Measurements from ENCODE around the gene SH2D1B. TPM values are rescaled to one million over a fixed set of nuclear protein-coding genes. Genes with fewer than 3 reads are reported as not detected.

Gene SH2D1B
- total RNA-seq, 2 donors from 2014 or later: 0.14 to 0.69 TPM

DNA sequence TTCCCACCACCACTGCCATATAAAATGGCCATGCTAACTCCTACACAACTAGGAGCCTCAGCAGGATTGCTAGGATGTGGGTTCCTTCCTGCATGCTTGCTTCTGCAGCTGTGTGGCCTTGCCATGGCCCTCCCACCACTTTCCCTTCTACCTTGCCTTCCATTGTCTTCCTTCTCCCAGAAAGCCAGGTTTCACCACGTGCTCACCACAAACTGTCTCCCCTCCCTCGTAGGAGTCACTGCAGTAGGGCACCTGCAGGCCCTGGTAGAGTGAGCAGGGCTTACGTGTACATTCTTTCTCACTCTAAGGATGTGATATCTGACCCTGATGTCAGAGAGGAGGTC lies 26.7 kb downstream of the SH2D1B start:
- no peak for DNase-seq (ENCODE audit: low spot score)
- intact Hi-C loops (cut with DNase I): loop anchor here in 1 of 2 donors (10.0 kb wide), 1 partner anchor 330 kb away; no protein-coding TSS in a partner anchor

DNA sequence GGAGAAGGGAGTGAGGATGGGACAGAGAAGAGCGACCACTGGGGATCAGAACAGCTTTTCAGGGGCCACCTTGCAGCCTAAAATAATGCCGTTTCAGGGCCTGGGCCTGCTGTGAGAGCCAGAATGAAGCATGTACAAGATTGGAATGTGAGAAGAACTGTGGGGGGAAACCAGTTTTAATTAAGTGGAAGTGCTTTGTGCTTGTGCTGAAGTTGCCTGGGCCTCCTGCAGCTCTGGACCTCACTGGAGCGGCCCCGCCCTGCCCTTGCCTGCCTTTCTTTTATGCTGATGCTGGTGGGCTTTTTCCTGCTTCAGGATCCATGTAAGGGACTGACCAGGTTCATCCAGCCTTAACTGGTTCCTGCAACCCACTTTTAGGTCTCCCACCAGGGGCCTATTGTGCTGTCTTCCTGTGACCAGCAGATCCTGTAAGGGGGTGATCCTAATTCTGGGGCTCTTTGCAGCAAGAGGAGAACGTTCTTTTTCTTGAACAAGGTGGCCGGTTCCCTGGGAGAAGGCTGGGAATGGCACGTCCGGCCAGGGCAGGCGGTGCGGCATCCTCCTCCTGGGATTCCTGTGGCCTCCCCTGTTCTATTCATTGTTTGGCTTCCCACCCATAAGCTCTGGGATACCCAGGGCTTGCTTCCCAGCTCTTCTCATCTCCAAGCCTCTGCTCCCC lies 27.2 kb downstream of the SH2D1B start:
- DNase-seq (ENCODE audit: low spot score): no peak

DNA sequence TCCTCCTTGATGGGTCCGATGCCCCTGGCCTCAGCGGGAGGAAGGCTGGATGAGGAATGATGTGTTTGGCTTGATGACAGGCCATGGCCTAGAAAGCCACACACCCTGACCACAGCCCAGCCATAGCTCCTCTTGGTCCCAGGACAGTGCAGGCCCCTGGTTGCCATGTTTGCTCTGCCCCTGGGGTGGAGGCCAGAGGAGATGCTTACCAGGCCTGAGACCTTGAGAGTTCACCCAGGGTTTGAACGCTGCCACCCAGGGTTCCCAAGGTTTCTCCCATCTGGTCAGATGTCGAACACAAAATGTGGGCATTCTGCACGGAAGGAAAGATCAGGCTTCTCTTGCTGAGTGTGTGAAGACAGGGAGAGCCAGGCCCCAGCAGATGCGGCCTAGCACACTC lies 27.8 kb downstream of the SH2D1B start:
- no peak for DNase-seq (ENCODE audit: low spot score)
- intact Hi-C loops (cut with DNase I): loop anchor here in 1 of 2 donors (10.0 kb wide), 1 partner anchor 329 kb away; no protein-coding TSS in a partner anchor

More for the DNA sequence above, 27.2 kb downstream of the SH2D1B start:
- intact Hi-C loops (cut with DNase I): loop anchor here in 1 of 2 donors (10.0 kb wide), 1 partner anchor 330 kb away; no protein-coding TSS in a partner anchor

DNA sequence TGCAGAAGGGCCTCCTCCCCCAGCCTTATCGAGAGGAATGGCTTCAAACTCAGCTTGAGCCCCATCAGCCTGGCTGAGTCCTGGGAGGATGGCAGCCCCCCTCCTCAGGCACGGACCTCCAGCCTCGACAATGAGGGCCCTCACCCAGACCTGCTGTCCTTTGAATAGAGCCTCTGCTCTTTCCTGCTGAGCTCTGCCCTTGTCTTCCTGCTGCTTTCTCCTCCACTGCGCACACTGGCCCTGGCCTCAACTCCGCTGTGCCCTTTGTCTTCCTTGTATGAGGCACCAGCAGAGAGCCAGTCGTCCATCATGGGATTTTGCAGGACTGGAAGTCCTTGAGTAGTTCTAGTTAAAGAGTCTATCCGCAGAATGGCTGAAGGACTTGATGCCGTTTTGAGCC lies 28.4 kb downstream of the SH2D1B start:
- intact Hi-C loops (cut with DNase I): loop anchor here in 1 of 2 donors (10.0 kb wide), 1 partner anchor 329 kb away; no protein-coding TSS in a partner anchor
- no peak for DNase-seq (ENCODE audit: low spot score)

DNA sequence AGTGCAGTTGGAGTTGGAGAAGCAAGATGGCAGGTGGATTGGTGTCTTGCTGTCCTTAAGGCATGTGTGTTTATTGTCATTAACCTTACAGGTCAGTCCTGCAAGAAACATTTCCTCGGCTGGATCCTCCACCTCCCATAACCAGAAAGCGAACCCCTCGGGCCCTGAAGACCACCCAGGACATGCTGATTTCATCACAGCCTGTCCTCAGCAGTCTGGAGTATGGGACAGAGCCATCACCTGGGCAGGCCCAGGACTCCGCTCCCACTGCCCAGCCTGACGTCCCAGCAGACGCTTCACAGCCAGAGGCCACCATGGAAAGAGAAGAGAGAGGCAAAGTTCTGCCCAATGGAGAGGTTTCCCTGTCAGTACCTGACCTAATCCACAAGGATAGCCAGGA lies 28.8 kb downstream of the SH2D1B start:
- intact Hi-C loops (cut with DNase I): loop anchor here in 1 of 2 donors (10.0 kb wide), 1 partner anchor 328 kb away; no protein-coding TSS in a partner anchor
- no peak for DNase-seq (ENCODE audit: low spot score)

DNA sequence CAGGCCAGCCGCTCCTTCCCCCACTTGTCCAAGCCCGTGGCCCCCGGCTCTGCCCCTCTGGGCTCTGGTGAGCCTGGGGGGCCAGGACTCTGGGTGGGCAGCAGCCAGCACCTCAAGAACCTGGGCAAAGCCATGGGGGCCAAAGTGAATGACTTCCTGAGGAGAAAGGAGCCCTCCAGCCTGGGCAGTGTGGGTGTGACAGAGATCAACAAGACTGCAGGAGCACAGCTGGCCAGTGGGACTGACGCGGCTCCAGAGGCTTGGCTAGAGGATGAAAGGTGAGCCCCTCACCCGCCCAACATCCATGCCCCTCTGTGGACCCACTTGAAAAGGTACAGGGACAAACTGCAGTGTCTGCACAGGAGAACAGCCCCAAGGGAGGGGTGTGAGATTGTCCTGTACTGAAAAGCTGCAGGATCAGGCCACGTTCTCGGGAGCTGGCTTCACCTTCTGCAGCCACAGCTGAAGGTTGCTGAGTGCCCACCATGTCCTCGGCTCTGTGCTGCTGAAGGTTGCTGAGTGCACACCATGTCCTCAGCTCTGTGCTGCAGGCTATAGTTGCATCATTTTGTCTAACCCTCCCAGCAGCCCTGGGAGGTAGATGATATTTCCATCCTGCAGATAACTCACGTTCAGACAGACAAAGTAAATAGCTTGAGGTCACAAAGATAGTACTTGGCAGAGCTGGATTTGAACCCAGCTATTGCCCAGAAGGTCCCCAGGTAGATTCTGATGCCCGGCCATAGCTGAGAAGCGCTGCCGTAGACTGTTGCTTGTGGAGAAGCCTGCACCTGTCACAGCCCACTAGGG lies 29.8 kb downstream of the SH2D1B start:
- intact Hi-C loops (cut with DNase I): loop anchor here in 1 of 2 donors (10.0 kb wide), 1 partner anchor 327 kb away; no protein-coding TSS in a partner anchor
- no peak for DNase-seq (ENCODE audit: low spot score)

DNA sequence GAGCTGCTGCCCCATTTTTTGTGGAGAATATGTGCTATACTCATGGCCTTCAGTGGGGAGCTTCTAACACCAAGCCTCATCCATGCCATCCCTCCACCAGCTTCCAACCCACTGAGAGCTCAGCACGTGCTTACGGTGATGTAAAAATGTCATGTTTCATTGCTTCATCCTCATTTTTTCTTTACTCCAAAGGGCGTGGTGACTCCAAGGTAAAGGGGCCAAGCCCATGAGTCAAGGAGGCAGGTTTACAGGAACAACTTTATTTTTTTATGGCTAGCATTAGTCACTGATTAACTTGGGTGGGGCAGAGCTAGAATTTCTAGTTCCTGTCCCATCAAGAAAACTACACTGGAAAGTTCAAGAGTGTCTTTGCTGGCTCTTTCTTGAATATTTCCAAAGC lies 30.6 kb downstream of the SH2D1B start, which contains the start of gene C1orf226:
Gene C1orf226, plus strand, starts transcription at position 346 of the 400 bp plus-strand sequence. CDS start 174 bp downstream, outside the sequence.
- no peak for DNase-seq (ENCODE audit: low spot score)
- intact Hi-C loops (cut with DNase I): loop anchor here in 1 of 2 donors (10.0 kb wide), 1 partner anchor 327 kb away; no protein-coding TSS in a partner anchor

DNA sequence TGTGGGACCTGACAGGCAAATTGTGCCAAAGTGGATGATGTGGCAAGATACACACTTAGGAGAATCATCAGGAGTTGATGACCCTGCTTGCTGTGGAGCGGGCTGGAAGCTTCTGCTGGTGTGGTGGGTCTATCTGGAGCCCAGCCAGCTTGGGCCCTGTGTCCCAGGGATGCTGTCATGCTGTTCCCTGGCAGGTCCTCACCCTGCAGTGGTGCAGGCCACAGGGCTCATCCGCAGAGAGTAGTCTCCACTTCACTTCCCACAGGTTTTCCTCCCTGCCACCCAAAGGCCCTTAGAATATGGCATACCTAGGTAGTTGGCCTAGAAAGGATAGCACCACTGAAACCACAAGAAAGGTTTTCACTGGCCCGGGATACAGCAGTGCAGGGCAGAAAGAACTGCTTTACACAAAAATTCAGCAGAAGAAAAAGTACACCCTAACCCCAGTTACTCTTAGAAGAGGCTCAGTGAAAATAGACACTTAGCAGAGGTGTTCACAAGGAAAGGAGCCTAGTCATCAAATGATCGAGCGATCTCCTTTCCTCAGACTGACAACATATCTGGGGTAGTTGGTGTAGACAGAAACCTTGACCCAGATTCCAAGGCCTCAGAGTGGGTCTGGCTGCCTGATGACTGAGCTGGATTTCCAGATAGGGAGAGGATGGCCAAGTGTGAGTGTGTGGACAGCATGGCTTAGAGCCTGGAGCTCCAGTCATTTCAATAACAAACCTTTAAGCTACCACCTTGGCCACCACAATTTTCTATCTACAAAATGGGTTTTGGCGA lies 31.7 kb downstream of the SH2D1B start:
- no peak for DNase-seq (ENCODE audit: low spot score)
- intact Hi-C loops (cut with DNase I): loop anchor here in 1 of 2 donors (10.0 kb wide), 1 partner anchor 325 kb away; no protein-coding TSS in a partner anchor

DNA sequence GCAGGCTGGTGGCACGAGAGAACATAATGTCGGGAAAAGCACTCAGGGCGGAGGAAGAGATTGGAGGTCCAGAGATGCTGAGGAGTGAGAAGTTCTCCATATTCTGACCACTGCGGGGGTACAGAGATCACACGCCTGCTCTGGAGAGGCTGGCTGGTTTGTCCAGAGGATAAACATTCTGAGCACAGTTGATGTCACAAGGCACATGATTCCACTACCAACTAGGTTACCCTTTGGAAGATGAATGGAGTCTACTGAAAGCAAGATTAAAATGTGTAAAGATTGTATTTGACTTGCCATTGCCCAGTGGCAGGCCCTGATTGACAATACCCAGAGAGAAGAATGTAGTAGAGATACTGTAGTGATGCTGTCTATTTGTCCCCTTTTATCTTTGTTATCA lies 35.2 kb downstream of the SH2D1B start, which contains the start of gene SPATA46:
Gene SPATA46, minus strand, starts transcription at position 164 of the 400 bp plus-strand sequence. Its CDS starts 64 bp downstream, at position 100.
- intact Hi-C loops (cut with DNase I): no loop called here
- DNase-seq (ENCODE audit: low spot score): no peak

DNA sequence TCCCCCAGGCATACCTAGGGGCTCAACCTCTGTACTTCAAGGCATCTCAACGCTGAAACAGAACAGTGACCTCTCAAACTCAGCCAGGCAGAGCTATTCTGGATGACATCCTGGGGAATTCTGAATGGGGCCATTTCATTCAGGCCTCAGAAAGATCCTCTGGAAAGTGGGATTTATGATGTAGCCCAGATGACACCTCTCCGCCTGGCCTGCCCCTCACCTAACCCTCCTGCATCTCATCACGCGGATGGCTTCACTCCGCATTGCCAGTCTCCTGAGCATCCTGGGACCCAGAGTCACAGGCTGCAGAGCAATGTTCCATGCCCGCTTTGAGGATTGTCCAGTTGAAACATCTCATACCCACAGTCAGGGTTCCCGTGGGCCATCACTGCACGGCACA lies 36.5 kb downstream of the SH2D1B start:
- DNase-seq (ENCODE audit: low spot score): no peak
- intact Hi-C loops (cut with DNase I): no loop called here

DNA sequence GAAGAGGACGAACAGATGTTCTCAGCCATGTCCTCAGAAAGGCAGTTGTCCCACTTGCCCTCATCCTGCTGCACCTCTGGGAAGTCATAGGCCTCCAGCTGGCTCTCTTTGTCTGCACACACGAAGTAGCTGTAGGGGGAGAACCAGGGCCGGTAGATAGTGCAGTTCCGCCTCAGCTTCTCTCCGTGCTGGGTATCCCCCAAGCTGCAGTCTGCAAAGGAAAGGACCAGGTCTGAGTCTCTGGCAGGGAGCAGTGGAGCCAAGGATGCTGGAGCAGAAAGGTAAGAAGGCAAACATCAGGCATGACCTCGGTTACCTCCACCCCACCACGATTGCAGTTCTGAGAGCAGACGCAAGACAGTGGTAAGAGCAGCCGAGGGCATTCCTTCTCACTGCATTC lies 37.5 kb downstream of the SH2D1B start:
- intact Hi-C loops (cut with DNase I): no loop called here
- no peak for DNase-seq (ENCODE audit: low spot score)

DNA sequence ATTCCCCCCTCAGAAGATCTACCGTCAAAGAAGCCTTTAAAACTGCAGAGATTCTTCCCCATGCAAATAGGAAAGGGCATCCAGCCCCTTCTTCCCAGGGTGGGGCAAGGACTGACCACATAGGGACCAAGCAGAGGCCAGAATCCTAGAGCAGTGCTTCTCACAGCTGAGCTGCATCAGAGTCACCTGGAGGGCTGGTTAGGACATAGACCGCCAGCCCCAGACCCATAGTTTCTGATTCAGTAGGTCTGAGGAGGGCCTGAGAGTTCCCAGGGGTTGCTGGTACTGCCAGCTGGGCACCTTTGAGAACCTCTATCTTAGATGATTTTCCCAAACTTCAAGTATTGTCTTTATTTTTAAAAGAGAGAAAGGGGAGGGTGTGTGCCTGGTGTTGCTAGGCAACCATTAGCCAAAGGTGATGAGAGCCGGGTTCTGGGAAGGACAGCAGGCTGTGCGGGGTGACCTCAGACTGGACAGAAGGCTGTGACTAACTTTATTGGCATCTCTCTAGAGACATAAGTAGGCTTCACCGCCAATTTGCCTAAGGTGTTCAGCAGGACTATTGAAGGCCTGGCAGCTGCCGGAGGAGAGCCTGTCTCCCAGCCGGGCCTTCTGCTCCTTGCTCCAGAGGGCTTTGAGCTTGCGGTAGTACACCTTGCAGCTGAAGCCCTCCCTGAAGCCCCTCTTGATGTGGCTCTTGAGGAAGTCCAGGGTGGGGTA lies 38.2 kb downstream of the SH2D1B start:
- intact Hi-C loops (cut with DNase I): no loop called here
- DNase-seq (ENCODE audit: low spot score): no peak

DNA sequence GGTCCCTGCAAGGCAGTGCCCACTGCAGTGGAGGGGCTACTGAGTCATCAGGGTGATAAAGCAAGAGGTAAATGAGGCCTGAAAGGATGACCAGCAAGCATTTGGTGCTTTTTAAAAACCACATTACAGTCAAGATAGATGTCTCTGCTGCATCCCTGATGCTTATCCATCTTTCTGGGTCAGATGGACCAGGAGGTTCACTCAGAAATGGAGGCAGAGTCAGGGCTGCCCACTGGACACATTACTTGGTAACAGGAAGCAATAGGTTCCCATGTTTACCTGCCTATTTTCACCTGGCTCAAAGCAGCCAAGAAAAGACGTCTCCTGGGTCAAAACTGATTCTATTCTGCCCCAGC lies 38.9 kb downstream of the SH2D1B start:
- intact Hi-C loops (cut with DNase I): no loop called here
- DNase-seq (ENCODE audit: low spot score): no peak

DNA sequence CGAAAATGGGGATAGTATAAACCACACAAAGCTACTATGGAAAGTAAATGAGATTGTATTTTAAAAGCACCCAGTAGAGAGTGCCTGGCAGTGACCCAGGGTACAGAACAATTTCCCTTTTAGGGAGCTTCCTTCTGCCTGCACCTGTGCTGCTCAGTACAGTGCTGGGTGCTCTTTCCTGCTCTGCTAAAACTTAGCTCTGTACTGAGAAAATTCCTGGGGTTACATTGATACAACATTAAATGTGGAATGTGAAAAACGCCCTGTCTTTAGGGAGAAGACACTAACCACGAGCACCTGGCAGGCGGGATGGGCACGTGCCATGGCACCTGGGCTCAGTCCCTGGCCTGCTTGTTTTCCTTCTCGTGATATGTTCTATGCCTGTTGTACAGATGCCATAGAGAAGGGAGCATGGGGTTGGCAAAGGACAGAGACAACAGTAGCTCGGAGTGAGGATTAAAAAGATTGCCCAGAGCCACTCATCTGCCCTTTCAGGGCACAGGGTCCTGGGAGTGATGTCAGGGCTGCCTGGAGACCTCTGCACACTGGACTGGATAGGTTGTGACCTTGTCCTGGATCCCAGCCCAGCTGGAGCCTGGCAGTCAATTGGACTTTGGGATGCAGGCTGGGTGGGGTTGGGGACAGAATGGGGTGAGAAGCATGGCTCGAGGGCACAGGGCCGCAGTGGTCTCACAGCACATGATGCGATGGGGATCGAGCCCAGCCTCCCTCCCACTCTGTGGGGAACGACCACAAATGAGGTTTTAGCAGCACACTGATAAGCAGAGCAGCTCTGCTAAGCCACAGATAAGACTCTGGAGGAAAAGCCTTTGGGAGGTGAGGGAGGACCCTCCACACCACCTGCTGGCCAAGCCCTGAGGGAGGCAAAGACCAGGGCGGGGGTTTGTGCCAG lies 39.5 kb downstream of the SH2D1B start:
- no peak for DNase-seq (ENCODE audit: low spot score)
- intact Hi-C loops (cut with DNase I): no loop called here

DNA sequence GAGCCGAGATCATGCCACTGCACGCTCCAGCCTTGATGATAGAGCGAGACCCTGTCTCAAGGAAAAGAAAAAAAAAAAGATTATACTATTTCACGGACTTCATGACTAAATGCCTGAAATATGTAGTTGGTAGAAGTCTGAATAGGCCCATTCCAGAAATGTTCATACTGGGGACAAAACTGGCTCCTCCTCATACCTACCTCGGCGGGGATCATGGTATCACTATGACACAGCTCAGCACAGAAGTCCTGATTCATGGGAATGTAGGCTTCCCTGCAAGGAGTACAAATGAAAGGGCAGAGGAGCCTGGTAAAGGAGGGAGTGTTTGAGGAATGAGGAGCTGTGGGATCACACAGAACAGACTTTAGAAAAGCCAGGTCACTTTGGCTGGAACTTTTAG lies 40.3 kb downstream of the SH2D1B start:
- DNase-seq (ENCODE audit: low spot score): no peak
- intact Hi-C loops (cut with DNase I): no loop called here

DNA sequence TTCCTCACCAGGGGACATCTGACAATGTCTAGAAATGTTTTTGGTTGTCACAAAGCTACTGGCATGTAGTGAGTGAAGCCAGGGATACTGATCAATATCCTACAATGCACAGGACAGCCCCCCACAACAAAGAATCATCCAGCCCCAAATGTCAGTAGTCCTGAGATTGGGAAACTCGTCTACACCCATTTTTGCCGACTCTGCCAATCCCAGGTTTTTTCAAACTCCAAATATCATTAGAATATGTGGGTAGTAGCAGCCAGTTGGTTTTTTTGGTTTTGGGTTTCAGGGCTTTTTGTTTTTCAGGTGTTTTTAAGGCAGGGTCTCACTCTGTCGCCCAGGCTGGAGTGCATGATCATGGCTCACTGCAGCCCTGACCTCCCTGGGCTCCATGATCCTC lies 41.2 kb downstream of the SH2D1B start:
- intact Hi-C loops (cut with DNase I): no loop called here
- DNase-seq (ENCODE audit: low spot score): no peak

DNA sequence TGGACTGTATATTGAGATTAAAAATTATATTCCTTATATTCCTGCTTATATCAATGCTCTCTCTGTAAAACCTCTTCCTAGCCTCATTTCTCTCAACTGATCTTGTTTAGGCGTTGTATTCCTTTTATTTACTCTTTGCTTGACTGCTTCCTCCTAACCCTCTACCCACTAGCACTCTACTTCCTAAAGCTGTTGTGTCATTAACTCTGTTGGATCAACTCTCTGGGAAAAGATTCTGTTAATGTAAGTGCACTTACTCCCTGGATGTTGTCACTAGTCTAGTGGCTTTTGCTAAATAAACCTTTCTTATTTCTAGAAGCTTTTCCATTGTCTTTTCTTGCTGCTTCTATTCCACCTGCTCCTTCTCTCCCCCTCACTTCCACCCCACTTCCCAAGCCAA lies 41.8 kb downstream of the SH2D1B start:
- DNase-seq (ENCODE audit: low spot score): no peak
- intact Hi-C loops (cut with DNase I): no loop called here

DNA sequence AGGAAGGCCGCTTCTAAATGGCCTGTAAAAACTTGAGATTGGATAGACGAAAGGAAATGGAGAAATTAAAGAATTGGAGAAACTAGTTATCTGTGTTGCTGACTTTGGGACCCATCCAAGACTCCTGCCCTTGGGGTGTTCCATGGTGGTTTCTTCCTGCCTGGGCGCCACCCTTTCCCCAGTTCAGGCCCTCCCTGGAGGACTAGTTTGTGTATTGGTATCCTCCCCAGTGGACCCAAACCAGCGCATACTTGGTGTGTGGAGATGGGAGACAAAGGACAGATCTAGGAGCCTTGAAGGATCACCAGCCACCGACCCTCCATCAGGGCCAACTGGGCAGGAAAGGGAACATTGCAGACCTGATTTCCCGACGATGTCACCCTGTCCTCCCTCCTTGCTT lies 42.4 kb downstream of the SH2D1B start:
- no peak for DNase-seq (ENCODE audit: low spot score)
- intact Hi-C loops (cut with DNase I): no loop called here
